ENCODE measurements around the gene SLX4IP.

DNA sequence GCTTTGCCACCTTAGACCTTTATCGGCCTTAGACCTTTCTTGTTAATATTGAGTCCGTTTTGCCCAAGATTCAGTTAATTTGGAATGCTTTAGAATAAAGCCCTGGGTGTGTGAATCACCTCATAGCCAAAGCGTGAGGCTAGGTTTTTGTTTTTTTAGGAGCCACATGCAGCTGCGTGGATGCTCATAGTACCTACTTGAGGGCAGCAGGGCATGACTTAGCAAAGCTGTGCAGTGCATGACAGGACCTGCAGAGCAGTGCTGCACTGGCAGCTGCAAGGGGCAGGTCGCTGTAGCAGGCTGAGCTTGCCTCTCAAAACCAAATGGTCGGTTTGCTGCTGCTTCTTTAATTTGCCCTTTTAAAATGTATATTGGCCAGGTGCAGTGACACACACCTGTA, 122.6 kb downstream of the SLX4IP start:
- TF ChIP-seq CTCF (IDR thresholded peaks at IDR 0.05) (no peak), POLR2A (IDR thresholded peaks at IDR 0.05) (no peak)

Data from adrenal gland (tissue), 5 donors.